BJ (cell line): ENCODE measurements around the gene NOL12. TPM values are rescaled to one million over a fixed set of nuclear protein-coding genes. Genes with fewer than 3 reads are reported as not detected.

Experiments
- CTCF ChIA-PET: fragments of 350-600 bp; formaldehyde crosslinking; extraction: SDS; loops from one replicate; lab custom pipeline; 2021; ENCODE audit warnings: antibody characterized with exemption, inconsistent platforms; lab: Yijun Ruan, JAX
- POLR2A ChIA-PET: fragments of 300-600 bp; sonication (Branson Sonifier 250); formaldehyde crosslinking; extraction: SDS; loops from one replicate; lab custom pipeline; 2021; ENCODE audit warnings: antibody characterized with exemption; lab: Charles Lee
- DNase-seq: peaks from one replicate; pipeline ENCODE4 v3.0.0-alpha.2; 2011; ENCODE audit warnings: low read depth
- H3K27me3 ChIP-seq: 2 replicates; pipeline ENCODE4 v1.6.0; 2011; ENCODE audit warnings: low read length; ENCODE audit not compliant: control insufficient read depth, insufficient read depth
- H3K36me3 ChIP-seq: 2 replicates; pipeline ENCODE4 v1.5.1; 2011; ENCODE audit warnings: low read length; ENCODE audit not compliant: control insufficient read depth, insufficient read depth
- H3K4me3 ChIP-seq: 2 replicates; pipeline ENCODE4 v1.5.1; 2011; ENCODE audit warnings: low read depth, mild to moderate bottlenecking, control low read depth, low read length
- polyA plus RNA-seq: library from polyadenylated mRNA; depleted of rRNA; stranded (reverse); fragments of >200 nt; gene quantifications from 2 replicates; pipeline ENCODE4 v1.2.3, GENCODE V29; 2011
- TF ChIP-seq, protein P1 (sequence below): IDR thresholded peaks from 2 replicates; pipeline ENCODE4 v1.5.1; 2011; ENCODE audit warnings: low read depth, mild to moderate bottlenecking, control low read depth, inconsistent platforms, low read length, moderate library complexity; ENCODE audit not compliant: insufficient read depth

Gene NOL12
- polyA plus RNA-seq, 1 experiment: 16.5 TPM

DNA sequence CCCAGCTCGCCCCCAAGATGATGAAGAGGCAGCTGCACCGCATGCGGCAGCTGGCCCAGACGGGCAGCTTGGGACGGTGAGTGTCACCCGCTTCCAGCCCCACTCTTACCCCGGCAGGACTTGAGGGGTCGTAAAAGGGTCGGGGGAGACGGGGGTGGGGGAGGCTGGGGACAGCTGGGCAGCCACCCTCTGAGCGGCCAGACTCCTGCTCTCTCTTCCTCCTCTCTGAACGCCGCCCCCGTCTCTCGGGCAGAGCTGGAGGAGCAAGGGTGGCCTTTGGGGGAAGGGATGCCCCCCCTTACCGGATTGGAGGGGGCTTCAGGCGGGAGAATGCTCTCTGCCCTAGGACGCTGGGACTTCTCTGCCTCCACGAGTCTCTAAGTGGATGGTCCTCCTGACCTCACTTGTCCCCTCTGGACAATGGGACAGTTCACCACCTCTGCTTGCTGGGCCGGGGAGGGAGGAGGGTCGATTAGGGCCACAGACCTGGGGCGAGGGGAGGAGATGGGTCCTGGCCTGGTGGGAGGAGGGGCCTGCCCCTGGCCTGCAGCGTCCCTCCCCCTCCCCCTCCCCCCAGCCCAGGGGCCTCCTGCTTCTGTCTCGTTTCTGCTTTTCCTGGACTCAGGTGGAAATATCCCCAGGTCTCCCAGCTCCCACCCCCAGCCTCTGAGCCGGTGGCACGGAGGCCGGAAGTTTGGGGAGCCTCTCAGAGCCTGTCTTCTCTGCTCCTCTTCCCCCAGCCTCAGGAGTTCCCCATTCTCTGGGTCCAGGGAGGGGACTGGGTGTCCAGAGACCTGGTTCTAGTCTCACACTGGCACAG is 46.2 kb upstream of the NOL12 start:
- DNase-seq: no peak
- TF ChIP-seq, protein P1, sequence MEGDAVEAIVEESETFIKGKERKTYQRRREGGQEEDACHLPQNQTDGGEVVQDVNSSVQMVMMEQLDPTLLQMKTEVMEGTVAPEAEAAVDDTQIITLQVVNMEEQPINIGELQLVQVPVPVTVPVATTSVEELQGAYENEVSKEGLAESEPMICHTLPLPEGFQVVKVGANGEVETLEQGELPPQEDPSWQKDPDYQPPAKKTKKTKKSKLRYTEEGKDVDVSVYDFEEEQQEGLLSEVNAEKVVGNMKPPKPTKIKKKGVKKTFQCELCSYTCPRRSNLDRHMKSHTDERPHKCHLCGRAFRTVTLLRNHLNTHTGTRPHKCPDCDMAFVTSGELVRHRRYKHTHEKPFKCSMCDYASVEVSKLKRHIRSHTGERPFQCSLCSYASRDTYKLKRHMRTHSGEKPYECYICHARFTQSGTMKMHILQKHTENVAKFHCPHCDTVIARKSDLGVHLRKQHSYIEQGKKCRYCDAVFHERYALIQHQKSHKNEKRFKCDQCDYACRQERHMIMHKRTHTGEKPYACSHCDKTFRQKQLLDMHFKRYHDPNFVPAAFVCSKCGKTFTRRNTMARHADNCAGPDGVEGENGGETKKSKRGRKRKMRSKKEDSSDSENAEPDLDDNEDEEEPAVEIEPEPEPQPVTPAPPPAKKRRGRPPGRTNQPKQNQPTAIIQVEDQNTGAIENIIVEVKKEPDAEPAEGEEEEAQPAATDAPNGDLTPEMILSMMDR: no peak
- Histone ChIP-seq H3K36me3 (peaks cover 7% of the 10 kb centered on the region), H3K4me3 (peak overlapping the region; percentile 73), H3K27me3 (no peaks in the 10 kb centered on the region)
- CTCF ChIA-PET: interaction anchor here (0.8 to 12.3 kb wide), 6 partner anchors 11 to 152 kb away, joined by 3 to 265 read pairs (median 26); partner anchors contain the start of genes LGALS1, NOL12 and PDXP
- POLR2A ChIA-PET: interaction anchor here (0.6 kb wide), 1 partner anchor 40 kb away, joined by 7 read pairs; no protein-coding TSS in a partner anchor

DNA sequence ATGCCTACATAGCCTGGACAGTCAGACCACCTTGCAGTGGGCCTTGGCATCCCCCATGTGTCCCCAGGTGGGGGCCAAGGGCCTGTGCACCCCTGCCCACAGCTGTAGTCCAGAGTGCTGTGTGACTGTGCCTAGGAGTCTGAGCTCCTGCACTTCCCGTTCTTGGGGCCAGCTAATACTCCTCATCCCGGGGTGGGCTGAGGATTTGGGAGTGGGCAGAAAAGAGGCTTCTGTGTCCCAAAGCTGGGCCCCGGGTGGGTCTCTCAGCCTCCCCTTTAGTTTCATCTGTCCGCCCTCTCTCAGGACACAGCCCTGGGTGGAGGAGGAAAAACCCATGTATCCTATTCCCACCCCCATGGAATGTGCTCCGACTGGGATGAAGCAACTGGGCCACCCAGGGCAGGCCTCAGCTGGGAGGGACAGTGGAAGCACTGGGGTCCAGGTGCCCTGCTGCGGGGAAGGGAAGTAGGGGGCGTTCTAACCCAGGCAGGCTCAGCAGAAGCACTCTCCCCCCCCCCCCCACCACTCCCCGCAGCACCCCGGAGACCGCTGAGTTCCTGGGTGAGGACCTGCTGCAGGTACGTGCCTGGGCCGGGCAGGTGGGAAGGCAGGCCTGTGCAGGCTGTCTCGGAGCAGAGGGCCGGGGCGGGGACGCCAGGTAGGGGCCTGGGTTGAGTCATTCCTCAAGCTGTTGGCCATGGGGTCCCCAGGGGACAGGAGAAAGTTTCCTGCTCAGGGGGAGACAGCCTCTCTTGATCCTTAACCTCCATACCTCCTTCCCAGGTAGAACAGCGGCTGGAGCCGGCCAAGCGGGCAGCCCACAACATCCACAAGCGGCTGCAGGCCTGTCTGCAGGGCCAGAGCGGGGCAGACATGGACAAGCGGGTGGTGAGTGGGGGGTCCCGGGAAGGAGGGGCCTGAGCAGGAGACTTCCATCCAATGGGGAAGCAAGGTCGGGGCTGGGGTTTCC is 45.3 kb upstream of the NOL12 start:
- Histone ChIP-seq H3K27me3 (no peaks in the 10 kb centered on the region), H3K4me3 (peak overlapping the region; percentile 73), H3K36me3 (peaks cover 15% of the 10 kb centered on the region)
- ChIA-PET POLR2A (no interaction called here), CTCF (interaction anchor here (0.8 to 12.3 kb wide), 9 partner anchors 7 to 151 kb away, joined by 3 to 265 read pairs (median 32); partner anchors contain the start of genes LGALS1, NOL12 and PDXP)
- no peak for DNase-seq
- TF ChIP-seq, protein P1: no peak

DNA sequence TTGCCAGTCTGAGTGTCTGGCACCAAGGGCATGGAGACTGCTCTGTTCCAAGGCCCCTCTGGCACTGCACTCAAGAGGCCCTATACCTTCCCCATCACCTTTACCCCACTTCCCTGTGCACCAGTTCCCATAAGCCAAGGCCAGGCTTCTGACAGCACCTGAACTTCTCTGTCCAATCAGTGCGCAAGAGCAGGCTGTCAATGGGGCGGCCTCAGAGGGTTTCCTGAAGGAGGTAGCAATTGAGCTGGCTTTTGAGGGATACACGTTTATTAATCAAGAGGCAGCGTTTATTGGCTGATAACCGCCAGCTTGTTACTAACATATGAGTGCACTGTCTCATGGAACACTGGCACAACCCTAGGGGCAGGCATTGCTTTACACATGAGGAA is 44.6 kb upstream of the NOL12 start:
- TF ChIP-seq, protein P1: no peak
- DNase-seq: no peak
- CTCF ChIA-PET: interaction anchor here (1.3 to 12.3 kb wide), 8 partner anchors 8 to 177 kb away, joined by 3 to 265 read pairs (median 40); partner anchors contain the start of genes LGALS1, NOL12 and PDXP
- POLR2A ChIA-PET: no interaction called here
- Histone ChIP-seq H3K4me3 (no peak overlapping the region), H3K36me3 (peaks cover 16% of the 10 kb centered on the region), H3K27me3 (no peaks in the 10 kb centered on the region)

DNA sequence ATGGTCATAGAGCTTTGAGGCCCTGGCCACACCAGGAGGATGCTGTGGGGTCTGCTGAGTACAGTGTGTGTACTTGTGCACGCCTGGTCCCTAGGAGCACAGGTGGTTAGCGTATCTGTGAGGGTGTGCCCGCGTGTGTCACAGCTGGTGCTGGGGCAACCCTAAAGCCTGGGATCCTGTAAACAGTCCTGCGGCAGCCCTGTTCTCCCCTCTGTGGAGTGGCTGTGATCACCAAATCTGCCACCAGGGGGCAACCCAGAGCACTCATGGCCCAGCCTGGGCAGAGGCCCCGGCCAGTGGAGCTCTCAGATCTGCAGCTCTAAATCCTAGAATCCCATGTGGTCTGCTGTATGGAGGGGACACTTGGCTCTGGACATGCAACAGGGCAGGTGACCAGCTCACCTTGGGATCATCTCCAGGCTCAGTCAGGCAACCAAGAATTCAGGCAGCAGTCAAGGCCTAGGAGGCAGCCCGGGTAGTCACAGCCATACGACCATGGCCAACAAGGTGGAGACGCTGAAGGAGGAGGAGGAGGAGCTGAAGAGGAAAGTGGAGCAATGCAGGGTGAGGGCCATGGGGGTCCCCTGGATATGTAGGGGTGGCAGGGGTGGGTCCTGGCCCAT is 42.8 kb upstream of the NOL12 start:
- TF ChIP-seq, protein P1: peak; percentile 91
- H3K36me3 ChIP-seq: peaks cover 24% of the 10 kb centered on the region
- no peak for DNase-seq
- CTCF ChIA-PET: interaction anchor here (0.6 to 12.3 kb wide), 48 partner anchors 8 to 220 kb away, joined by 3 to 265 read pairs (median 4); partner anchors contain the start of genes ANKRD54, GALR3, GGA1 and LGALS1
- no peaks in the 10 kb centered on the region for H3K27me3 ChIP-seq
- POLR2A ChIA-PET: interaction anchor here (0.6 to 1.7 kb wide), 5 partner anchors 11 to 82 kb away, joined by 3 to 6 read pairs (median 4); partner anchors contain the start of gene LGALS1
- H3K4me3 ChIP-seq: no peak overlapping the region
